HepG2 (cell line): ENCODE measurements around the gene TFG. TPM values are rescaled to one million over a fixed set of nuclear protein-coding genes. Genes with fewer than 3 reads are reported as not detected.

Experiments used
- ATAC-seq: fragments of 200-7000 bp; cut with Tn5 transposase; 3 replicates; pipeline ENCODE4 v1.9.1; 2020; ENCODE audit warnings: mild to moderate bottlenecking, moderate library complexity
- BruUV-seq: library from RNA; stranded (reverse); fragments of 400-500 nt; replicated peaks from 2 replicates; lab custom pipeline; 2021; lab: Mats Ljungman, UMichigan
- CTCF ChIA-PET: fragments of 300-600 bp; formaldehyde crosslinking; extraction: SDS; loops from one replicate; lab custom pipeline; 2021; ENCODE audit warnings: low total read pairs, inconsistent platforms, low intra/inter-chr PET ratio; lab: Yijun Ruan, JAX
- POLR2A ChIA-PET: fragments of 350-600 bp; sonication (Branson Sonifier 250); formaldehyde crosslinking; loops from one replicate; lab custom pipeline; 2020; ENCODE audit warnings: antibody characterized with exemption, inconsistent platforms; lab: Yijun Ruan, JAX
- DNase-seq: peaks from one replicate; pipeline ENCODE4 v3.0.0-alpha.2; 2015; ENCODE audit warnings: low spot score
- FAIRE-seq: peaks from 3 replicates; lab custom pipeline; 2011; peaks lifted over from hg19 to GRCh38; lab: Jason Lieb, UNC
- H2AFZ ChIP-seq: one replicate; pipeline ENCODE4 v1.6.1; 2011; ENCODE audit warnings: low read length, inconsistent platforms
- H3K27ac ChIP-seq: fragments of 300-600 bp; 3 replicates; pipeline ENCODE4 v1.8.0; 2011; ENCODE audit warnings: mixed run types, mild to moderate bottlenecking, mixed read lengths, low read length, inconsistent platforms; ENCODE audit not compliant: insufficient read depth; ENCODE audit errors: extremely low read length
- H3K27me3 ChIP-seq, 2 experiments: fragments of 200-600 bp in 1 of 2; 2 replicates in 1 of 2; 3 replicates in 1 of 2; pipeline versions ENCODE4 v1.6.0 to v1.8.0; 2011; ENCODE audit warnings: low read length in 2 of 2, mild to moderate bottlenecking in 2 of 2, moderate library complexity in 2 of 2, inconsistent platforms in 1 of 2; ENCODE audit not compliant: insufficient read depth in 2 of 2, control insufficient read depth in 1 of 2
- H3K36me3 ChIP-seq, 2 experiments: fragments of 200-600 bp in 1 of 2; replicated peaks in 1 of 2; 2 replicates in 1 of 2; 3 replicates in 1 of 2; pipeline versions ENCODE4 v1.5.1 to v1.8.0; 2011; ENCODE audit warnings: low read length in 2 of 2, inconsistent platforms in 1 of 2; ENCODE audit not compliant: insufficient read depth in 2 of 2, control insufficient read depth in 1 of 2
- H3K4me1 ChIP-seq: 2 replicates; pipeline ENCODE4 v1.5.1; 2012; ENCODE audit warnings: low read length, inconsistent platforms; ENCODE audit not compliant: insufficient read depth
- H3K4me2 ChIP-seq: 2 replicates; pipeline ENCODE4 v1.6.0; 2011; ENCODE audit warnings: low read depth, low read length, inconsistent platforms
- H3K4me3 ChIP-seq, 3 experiments: fragments of 200-600 bp in 1 of 3; sonication (generic), shearing (Covaris generic) in 1 of 3; replicated peaks in 1 of 3; 2 replicates each; pipeline ENCODE4 v1.5.1; 2011 to 2016; ENCODE audit warnings: low read length in 3 of 3, inconsistent platforms in 2 of 3, low read depth in 2 of 3, mild to moderate bottlenecking in 2 of 3, control low read depth in 1 of 3, mixed read lengths in 1 of 3; ENCODE audit not compliant: insufficient read depth in 1 of 3
- H3K79me2 ChIP-seq: one replicate; pipeline ENCODE4 v1.6.1; 2011; ENCODE audit warnings: low read length, inconsistent platforms; ENCODE audit not compliant: insufficient read depth
- H3K9ac ChIP-seq: 2 replicates; pipeline ENCODE4 v1.6.0; 2011; ENCODE audit warnings: mild to moderate bottlenecking, low read depth, low read length, inconsistent platforms; ENCODE audit not compliant: insufficient read depth
- H3K9me3 ChIP-seq: 2 replicates; pipeline ENCODE4 v1.5.1; 2012; ENCODE audit warnings: mild to moderate bottlenecking, low read length
- H4K20me1 ChIP-seq: 2 replicates; pipeline ENCODE4 v1.6.0; 2011; ENCODE audit warnings: inconsistent platforms, mild to moderate bottlenecking, low read length, moderate library complexity; ENCODE audit not compliant: insufficient read depth
- FOXM1 ChIP-seq: sonication (generic); formaldehyde crosslinking; IDR thresholded peaks from 2 replicates; pipeline ENCODE4 v1.5.0; 2020; ENCODE audit warnings: missing genetic modification reagents
- MAFF ChIP-seq: IDR thresholded peaks from 2 replicates; pipeline ENCODE4 v1.6.1; 2011; ENCODE audit warnings: low read depth, low read length, improper control_type of control experiment
- MAFK ChIP-seq, 2 experiments: IDR thresholded peaks in 1 of 2; conservative IDR thresholded peaks in 1 of 2; 2 replicates each; pipeline ENCODE4 v1.6.1; 2011; ENCODE audit warnings: improper control_type of control experiment in 2 of 2, low read length in 2 of 2
- ZBTB2 ChIP-seq: sonication (generic); formaldehyde crosslinking; IDR thresholded peaks from 2 replicates; pipeline ENCODE4 v1.8.0; 2022; ENCODE audit warnings: low read depth, missing genetic modification reagents
- ZNF530 ChIP-seq: sonication (generic); formaldehyde crosslinking; IDR thresholded peaks from 2 replicates; pipeline ENCODE4 v1.5.0; 2020; ENCODE audit warnings: low read depth, mild to moderate bottlenecking, missing genetic modification reagents
- ZNF607 ChIP-seq: sonication (generic); formaldehyde crosslinking; IDR thresholded peaks from 2 replicates; pipeline ENCODE4 v1.5.1; 2020; ENCODE audit warnings: missing genetic modification reagents, mild to moderate bottlenecking, borderline replicate concordance
- ZNF670 ChIP-seq: sonication (generic); formaldehyde crosslinking; IDR thresholded peaks from 2 replicates; pipeline ENCODE4 v1.8.0; 2022; ENCODE audit warnings: mild to moderate bottlenecking, missing genetic modification reagents, borderline replicate concordance
- WGBS: methylation state at CpG from one replicate; pipeline ENCODE4 v1.1.6; 2017; ENCODE audit warnings: low lambda C conversion rate; 5-methylcytosine and 5-hydroxymethylcytosine counted together
- in situ Hi-C: cut with HindIII; loops from 2 replicates; pipeline ENCODE4 v1.10.0; 2017; ENCODE audit warnings: low pct_unique_long_range_greater_than_20kb; ENCODE audit not compliant: extremely low pct_ligation_motif_present
- intact Hi-C: fragments of 100-400 bp; cut with micrococcal nuclease; formaldehyde crosslinking; loops from one replicate; pipeline ENCODE4 v1.10.0; 2022; ENCODE audit not compliant: unreplicated experiment
- polyA plus RNA-seq, 8 experiments: library from polyadenylated mRNA; depleted of rRNA in 3 of 8; stranded (reverse) in 7 of 8; unstranded in 1 of 8; fragments of >200 nt; fragmentation: Illumina TruSeq in 4 of 8; extraction: Trizol in 4 of 8; gene quantifications; 2 replicates each; pipeline versions ENCODE4 v1.2.1 to v1.2.3, GENCODE V29; 2011 to 2016; ENCODE audit warnings: low read depth in 4 of 8, missing spikeins in 1 of 8, mixed read lengths in 1 of 8; ENCODE audit not compliant: insufficient read depth in 1 of 8
- total RNA-seq, 5 experiments: library from RNA; depleted of rRNA; stranded (reverse); fragments of >200 nt; fragmentation: Illumina TruSeq; extraction: Trizol; gene quantifications; 2 replicates each; pipeline ENCODE4 v1.2.3, GENCODE V29; 2016; ENCODE audit warnings: low read depth in 1 of 5
- TF ChIP-seq, protein P1 (sequence below): sonication (generic); formaldehyde crosslinking; IDR thresholded peaks from 2 replicates; pipeline ENCODE4 v1.8.0; 2022; ENCODE audit warnings: mild to moderate bottlenecking, missing genetic modification reagents, moderate library complexity

Gene TFG
- total and polyA plus RNA-seq, 2 of the 13 experiments (the other 11 are each of a cell fraction or from before 2014, with no cell fraction given) = 53.6 to 71.7 TPM

DNA sequence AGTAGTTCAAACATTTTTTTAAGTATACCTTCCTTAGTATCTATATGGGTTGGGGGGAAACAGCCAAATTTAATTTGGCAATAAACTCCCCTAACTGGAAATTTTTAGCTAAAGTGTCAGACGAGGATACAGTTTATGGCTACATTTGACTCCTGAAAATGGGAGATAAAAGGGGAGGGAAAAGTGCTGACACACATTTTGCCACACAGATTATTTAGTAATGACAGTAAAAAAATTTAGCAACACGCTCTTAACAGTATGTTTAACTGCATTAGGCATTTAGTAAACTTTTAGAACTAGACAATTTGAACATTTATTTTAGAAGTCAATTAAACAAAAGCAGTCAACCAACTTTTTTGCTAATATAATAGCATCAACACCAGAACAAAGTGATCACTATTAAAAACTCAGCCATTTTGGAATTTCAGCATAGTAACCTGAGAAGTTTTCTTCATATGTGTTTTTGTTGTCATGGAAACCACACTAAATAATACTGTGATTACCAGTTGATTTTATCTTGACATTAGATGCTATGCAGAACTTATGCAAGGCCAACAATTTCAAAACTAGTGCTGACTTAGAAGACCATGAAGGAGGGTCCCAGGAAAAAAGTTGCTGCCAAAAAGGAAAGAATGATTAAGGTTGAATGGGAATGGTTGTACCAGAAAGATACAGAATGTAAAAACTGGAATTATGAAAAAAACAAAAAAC is 47.0 kb upstream of the TFG start:
- POLR2A ChIA-PET = no interaction called here
- no peak for ATAC-seq
- in situ Hi-C loops (no loop called here), intact Hi-C loops (no loop called here)
- no peak for FAIRE-seq
- no peaks in the 10 kb centered on the region for H3K79me2 ChIP-seq
- no peaks in the 10 kb centered on the region for H3K36me3 ChIP-seq
- no peaks in the 10 kb centered on the region for H4K20me1 ChIP-seq
- TF ChIP-seq ZNF670 (CRISPR knock-in tag) (no peak), MAFK (conservative IDR thresholded peaks at IDR 0.05 in 1 of 2, IDR thresholded peaks at IDR 0.05 in 1 of 2; ENCODE audit: low read length in 2 of 2) (peak; percentile 3 to 52; a peak in 2 of 4 replicates), MAFF (peak; percentile 27; the same call in 1 of the 2 replicates)
- H3K27ac ChIP-seq = no peak overlapping the region
- H3K9ac ChIP-seq = no peak overlapping the region
- H3K4me3 ChIP-seq = no peak overlapping the region
- DNase-seq = no peak
- no peak overlapping the region for H2AFZ ChIP-seq
- H3K9me3 ChIP-seq = no peaks in the 10 kb centered on the region
- no TSS peak for BruUV-seq
- 8% methylated on average over 2 of the region's 2 CpGs for WGBS
- H3K4me1 ChIP-seq = no peaks in the 10 kb centered on the region
- no peak overlapping the region for H3K4me2 ChIP-seq
- CTCF ChIA-PET = no interaction called here
- H3K27me3 ChIP-seq = no peaks in the 10 kb centered on the region

- no peak for ATAC-seq
- BruUV-seq = no TSS peak
- H2AFZ ChIP-seq = no peak overlapping the region
Measured at GRCh38 chr3:100665230-100665629, 44.1 kb upstream of the TFG start.

More at GRCh38 chr3:100665230-100665629, 44.1 kb upstream of the TFG start:
- Histone ChIP-seq H3K9ac (no peak overlapping the region), H3K79me2 (no peaks in the 10 kb centered on the region), H3K9me3 (no peaks in the 10 kb centered on the region), H3K4me3 (no peak overlapping the region)
- intact Hi-C loops = no loop called here
- POLR2A ChIA-PET = no interaction called here
- TF ChIP-seq FOXM1 (CRISPR knock-in tag) (no peak), ZBTB2 (CRISPR knock-in tag) (no peak), ZNF607 (CRISPR knock-in tag) (no peak), ZNF530 (CRISPR knock-in tag) (no peak)
- TF ChIP-seq, protein P1, sequence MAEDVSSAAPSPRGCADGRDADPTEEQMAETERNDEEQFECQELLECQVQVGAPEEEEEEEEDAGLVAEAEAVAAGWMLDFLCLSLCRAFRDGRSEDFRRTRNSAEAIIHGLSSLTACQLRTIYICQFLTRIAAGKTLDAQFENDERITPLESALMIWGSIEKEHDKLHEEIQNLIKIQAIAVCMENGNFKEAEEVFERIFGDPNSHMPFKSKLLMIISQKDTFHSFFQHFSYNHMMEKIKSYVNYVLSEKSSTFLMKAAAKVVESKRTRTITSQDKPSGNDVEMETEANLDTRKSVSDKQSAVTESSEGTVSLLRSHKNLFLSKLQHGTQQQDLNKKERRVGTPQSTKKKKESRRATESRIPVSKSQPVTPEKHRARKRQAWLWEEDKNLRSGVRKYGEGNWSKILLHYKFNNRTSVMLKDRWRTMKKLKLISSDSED = no peak
- TF ChIP-seq, all 625 proteins: peak for 0
- no peaks in the 10 kb centered on the region; a peak in 1 of 5 replicates for H3K27me3 ChIP-seq
- FAIRE-seq = no peak
- no peaks in the 10 kb centered on the region for H3K36me3 ChIP-seq
- no peak for DNase-seq
- H3K4me2 ChIP-seq = no peak overlapping the region
- no peaks in the 10 kb centered on the region for H3K4me1 ChIP-seq
- CTCF ChIA-PET = no interaction called here
- H4K20me1 ChIP-seq = no peaks in the 10 kb centered on the region
- in situ Hi-C loops = no loop called here
- 54% methylated on average over 7 of the region's 7 CpGs for WGBS
- no peak overlapping the region for H3K27ac ChIP-seq
